ENCODE measurements around the gene ZNF101. TPM values are rescaled to one million over a fixed set of nuclear protein-coding genes. Genes with fewer than 3 reads are reported as not detected.

Gene ZNF101
- total RNA-seq, 2 donors from 2014 or later, result 2.2 to 8.3 TPM

GRCh38 chr19:19649155-19649554 is 19.5 kb upstream of the ZNF101 start:
- DNase-seq (ENCODE audit: low spot score), result no peak
- TF ChIP-seq, protein P1, sequence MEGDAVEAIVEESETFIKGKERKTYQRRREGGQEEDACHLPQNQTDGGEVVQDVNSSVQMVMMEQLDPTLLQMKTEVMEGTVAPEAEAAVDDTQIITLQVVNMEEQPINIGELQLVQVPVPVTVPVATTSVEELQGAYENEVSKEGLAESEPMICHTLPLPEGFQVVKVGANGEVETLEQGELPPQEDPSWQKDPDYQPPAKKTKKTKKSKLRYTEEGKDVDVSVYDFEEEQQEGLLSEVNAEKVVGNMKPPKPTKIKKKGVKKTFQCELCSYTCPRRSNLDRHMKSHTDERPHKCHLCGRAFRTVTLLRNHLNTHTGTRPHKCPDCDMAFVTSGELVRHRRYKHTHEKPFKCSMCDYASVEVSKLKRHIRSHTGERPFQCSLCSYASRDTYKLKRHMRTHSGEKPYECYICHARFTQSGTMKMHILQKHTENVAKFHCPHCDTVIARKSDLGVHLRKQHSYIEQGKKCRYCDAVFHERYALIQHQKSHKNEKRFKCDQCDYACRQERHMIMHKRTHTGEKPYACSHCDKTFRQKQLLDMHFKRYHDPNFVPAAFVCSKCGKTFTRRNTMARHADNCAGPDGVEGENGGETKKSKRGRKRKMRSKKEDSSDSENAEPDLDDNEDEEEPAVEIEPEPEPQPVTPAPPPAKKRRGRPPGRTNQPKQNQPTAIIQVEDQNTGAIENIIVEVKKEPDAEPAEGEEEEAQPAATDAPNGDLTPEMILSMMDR (IDR thresholded peaks at IDR 0.05), result no peak
- no peaks in the 10 kb centered on the region for H3K9me3 ChIP-seq
- H3K4me3 ChIP-seq, result no peak overlapping the region
- peaks cover 71% of the 10 kb centered on the region for H3K36me3 ChIP-seq
- no peak overlapping the region for H3K27ac ChIP-seq
- no peaks in the 10 kb centered on the region for H3K27me3 ChIP-seq (replicated peaks; ENCODE audit: insufficient read depth)
- no peaks in the 10 kb centered on the region for H3K4me1 ChIP-seq (ENCODE audit: control insufficient read depth in 1 of 2, low read depth in 2 of 2)
- no peak for ATAC-seq (ENCODE audit: insufficient number of reproducible peaks, low FRiP score, low read depth)

- no peak for ATAC-seq (ENCODE audit: insufficient number of reproducible peaks, low FRiP score, low read depth)
- Histone ChIP-seq H3K9me3 (no peaks in the 10 kb centered on the region), H3K4me1 (ENCODE audit: control insufficient read depth in 1 of 2, low read depth in 2 of 2) (no peaks in the 10 kb centered on the region), H3K4me3 (no peak overlapping the region), H3K27me3 (replicated peaks; ENCODE audit: insufficient read depth) (no peaks in the 10 kb centered on the region), H3K27ac (no peak overlapping the region), H3K36me3 (peaks cover 76% of the 10 kb centered on the region)
- TF ChIP-seq, protein P1 (IDR thresholded peaks at IDR 0.05), result no peak
- DNase-seq (ENCODE audit: low spot score), result no peak
Observed at GRCh38 chr19:19649580-19649995, 19.1 kb upstream of the ZNF101 start.

- Histone ChIP-seq H3K27ac (no peak overlapping the region), H3K27me3 (replicated peaks; ENCODE audit: insufficient read depth) (no peaks in the 10 kb centered on the region), H3K9me3 (no peaks in the 10 kb centered on the region), H3K4me3 (no peak overlapping the region), H3K4me1 (ENCODE audit: control insufficient read depth in 1 of 2, low read depth in 2 of 2) (no peaks in the 10 kb centered on the region), H3K36me3 (peaks cover 83% of the 10 kb centered on the region)
- no peak for ATAC-seq (ENCODE audit: insufficient number of reproducible peaks, low FRiP score, low read depth)
- TF ChIP-seq, protein P1 (IDR thresholded peaks at IDR 0.05), result no peak
- DNase-seq (ENCODE audit: low spot score), result no peak
Observed at GRCh38 chr19:19650331-19650730, 18.3 kb upstream of the ZNF101 start.

DNA sequence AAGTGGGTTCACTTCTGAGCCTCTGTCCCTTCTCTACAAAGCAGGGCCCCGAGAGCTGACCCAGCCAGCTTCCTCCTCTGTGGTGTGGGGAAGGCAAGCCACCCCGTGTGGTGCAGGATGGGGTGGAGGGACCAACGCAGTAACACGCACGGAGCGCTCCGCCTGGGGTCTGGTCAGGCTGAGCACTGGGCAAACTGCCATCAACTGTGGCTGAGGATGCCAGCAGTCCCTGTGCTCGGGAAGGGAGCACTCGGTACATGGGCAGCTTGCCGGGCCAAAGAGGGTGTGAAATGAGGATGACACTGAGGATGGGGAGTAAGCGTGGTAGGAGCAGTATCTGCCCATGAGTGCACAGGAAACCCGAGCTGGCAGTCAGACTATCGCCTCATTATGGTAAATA is 17.6 kb upstream of the ZNF101 start:
- no peaks in the 10 kb centered on the region for H3K9me3 ChIP-seq

GRCh38 chr19:19652482-19653295 is 15.9 kb upstream of the ZNF101 start:
- Histone ChIP-seq H3K9me3 (no peaks in the 10 kb centered on the region), H3K4me1 (ENCODE audit: control insufficient read depth in 1 of 2, low read depth in 2 of 2) (no peaks in the 10 kb centered on the region), H3K36me3 (peaks cover 87% of the 10 kb centered on the region), H3K4me3 (no peak overlapping the region), H3K27me3 (replicated peaks; ENCODE audit: insufficient read depth) (no peaks in the 10 kb centered on the region), H3K27ac (no peak overlapping the region)
- TF ChIP-seq, protein P1 (IDR thresholded peaks at IDR 0.05), result no peak
- DNase-seq (ENCODE audit: low spot score), result no peak
- no peak for ATAC-seq (ENCODE audit: insufficient number of reproducible peaks, low FRiP score, low read depth)

More for the DNA sequence above, 17.6 kb upstream of the ZNF101 start:
- Histone ChIP-seq H3K4me1 (ENCODE audit: control insufficient read depth in 1 of 2, low read depth in 2 of 2) (no peaks in the 10 kb centered on the region), H3K4me3 (no peak overlapping the region), H3K27ac (no peak overlapping the region), H3K36me3 (peaks cover 87% of the 10 kb centered on the region), H3K27me3 (replicated peaks; ENCODE audit: insufficient read depth) (no peaks in the 10 kb centered on the region)
- no peak for DNase-seq (ENCODE audit: low spot score)
- TF ChIP-seq, protein P1 (IDR thresholded peaks at IDR 0.05), result no peak
- ATAC-seq (ENCODE audit: insufficient number of reproducible peaks, low FRiP score, low read depth), result no peak
